ENCODE measurements around the gene EIF3B. TPM values are rescaled to one million over a fixed set of nuclear protein-coding genes. Genes with fewer than 3 reads are reported as not detected.

EIF3B gene
- total RNA-seq, 1 donor from 2014 or later, result 213 TPM

GRCh38 chr7:2357571-2357970 lies 2.9 kb downstream of the EIF3B start:
- no peak for DNase-seq (ENCODE audit: low read depth)
- peaks cover 20% of the 10 kb centered on the region for H3K36me3 ChIP-seq (ENCODE audit: insufficient read depth, low read length)
- H3K4me1 ChIP-seq (ENCODE audit: insufficient read depth, low read length), result peaks cover 17% of the 10 kb centered on the region
- peaks cover 3% of the 10 kb centered on the region for H3K36me3 Mint-ChIP-seq (ENCODE audit: low read depth, unreplicated experiment)
- no peaks in the 10 kb centered on the region for H3K27me3 Mint-ChIP-seq (ENCODE audit: low read depth, unreplicated experiment)
- H3K27ac Mint-ChIP-seq (ENCODE audit: unreplicated experiment), result no peak overlapping the region
- peak overlapping the region; percentile 89 for H3K4me2 ChIP-seq (ENCODE audit: low read length)
- H3K9ac ChIP-seq (ENCODE audit: low read length), result no peak overlapping the region
- H4K20me1 ChIP-seq (ENCODE audit: insufficient read depth, low read length), result peaks cover 72% of the 10 kb centered on the region
- no peak overlapping the region for H3K4me3 ChIP-seq (ENCODE audit: insufficient read depth, low read depth, low read length)
- no peak for FAIRE-seq
- H3K4me1 Mint-ChIP-seq (ENCODE audit: low read depth, unreplicated experiment), result peaks cover 17% of the 10 kb centered on the region
- H3K9me3 Mint-ChIP-seq (ENCODE audit: unreplicated experiment), result no peaks in the 10 kb centered on the region
- no peaks in the 10 kb centered on the region for H3K9me3 ChIP-seq (ENCODE audit: insufficient read depth, low read depth, low read length)
- H3K27ac ChIP-seq (ENCODE audit: low read depth, low read length), result no peak overlapping the region
- peak overlapping the region; percentile 94 for H3K4me3 Mint-ChIP-seq (ENCODE audit: unreplicated experiment)
- TF ChIP-seq CTCF (IDR thresholded peaks at IDR 0.05; ENCODE audit: insufficient read depth, low read depth, low read length) (no peak), EZH2 (IDR thresholded peaks at IDR 0.05; ENCODE audit: insufficient read depth, low read length) (no peak)
- no peak overlapping the region for H2AFZ ChIP-seq (ENCODE audit: low read depth, low read length)
- H3K27me3 ChIP-seq (ENCODE audit: insufficient read depth, low read length), result no peaks in the 10 kb centered on the region
- peaks cover 77% of the 10 kb centered on the region for H3K79me2 ChIP-seq (ENCODE audit: insufficient read depth, low read length)

GRCh38 chr7:2358968-2359527 lies 4.4 kb downstream of the EIF3B start:
- Histone ChIP-seq H3K79me2 (ENCODE audit: insufficient read depth, low read length) (peaks cover 84% of the 10 kb centered on the region), H3K4me3 (ENCODE audit: insufficient read depth, low read depth, low read length) (no peak overlapping the region), H4K20me1 (ENCODE audit: insufficient read depth, low read length) (peaks cover 85% of the 10 kb centered on the region), H3K9ac (ENCODE audit: low read length) (peak overlapping the region; percentile 13), H3K4me2 (ENCODE audit: low read length) (no peak overlapping the region), H3K27ac (ENCODE audit: low read depth, low read length) (no peak overlapping the region), H2AFZ (ENCODE audit: low read depth, low read length) (no peak overlapping the region), H3K9me3 (ENCODE audit: insufficient read depth, low read depth, low read length) (no peaks in the 10 kb centered on the region), H3K36me3 (ENCODE audit: insufficient read depth, low read length) (peaks cover 33% of the 10 kb centered on the region), H3K27me3 (ENCODE audit: insufficient read depth, low read length) (no peaks in the 10 kb centered on the region), H3K4me1 (ENCODE audit: insufficient read depth, low read length) (peaks cover 12% of the 10 kb centered on the region)
- peak overlapping the region; percentile 10 for H3K27ac Mint-ChIP-seq (ENCODE audit: unreplicated experiment)
- H3K4me3 Mint-ChIP-seq (ENCODE audit: unreplicated experiment), result no peak overlapping the region
- H3K9me3 Mint-ChIP-seq (ENCODE audit: unreplicated experiment), result no peaks in the 10 kb centered on the region
- FAIRE-seq (no peak), DNase-seq (ENCODE audit: low read depth) (no peak)
- no peaks in the 10 kb centered on the region for H3K27me3 Mint-ChIP-seq (ENCODE audit: low read depth, unreplicated experiment)
- peaks cover 7% of the 10 kb centered on the region for H3K36me3 Mint-ChIP-seq (ENCODE audit: low read depth, unreplicated experiment)
- no peak for TF ChIP-seq CTCF (IDR thresholded peaks at IDR 0.05; ENCODE audit: insufficient read depth, low read depth, low read length)
- no peak for TF ChIP-seq EZH2 (IDR thresholded peaks at IDR 0.05; ENCODE audit: insufficient read depth, low read length)
- H3K4me1 Mint-ChIP-seq (ENCODE audit: low read depth, unreplicated experiment), result peaks cover 17% of the 10 kb centered on the region

- no peak overlapping the region for H3K4me2 ChIP-seq (ENCODE audit: low read length)
- H3K36me3 ChIP-seq (ENCODE audit: insufficient read depth, low read length), result peaks cover 38% of the 10 kb centered on the region
- H3K27ac ChIP-seq (ENCODE audit: low read depth, low read length), result no peak overlapping the region
- Mint-ChIP-seq H3K9me3 (ENCODE audit: unreplicated experiment) (no peaks in the 10 kb centered on the region), H3K4me1 (ENCODE audit: low read depth, unreplicated experiment) (peaks cover 17% of the 10 kb centered on the region), H3K36me3 (ENCODE audit: low read depth, unreplicated experiment) (peaks cover 7% of the 10 kb centered on the region), H3K27me3 (ENCODE audit: low read depth, unreplicated experiment) (no peaks in the 10 kb centered on the region), H3K27ac (ENCODE audit: unreplicated experiment) (no peak overlapping the region), H3K4me3 (ENCODE audit: unreplicated experiment) (no peak overlapping the region)
- H3K4me1 ChIP-seq (ENCODE audit: insufficient read depth, low read length), result peaks cover 12% of the 10 kb centered on the region
- no peaks in the 10 kb centered on the region for H3K9me3 ChIP-seq (ENCODE audit: insufficient read depth, low read depth, low read length)
- H3K4me3 ChIP-seq (ENCODE audit: insufficient read depth, low read depth, low read length), result no peak overlapping the region
- no peaks in the 10 kb centered on the region for H3K27me3 ChIP-seq (ENCODE audit: insufficient read depth, low read length)
- DNase-seq (ENCODE audit: low read depth), result no peak
- peaks cover 90% of the 10 kb centered on the region for H4K20me1 ChIP-seq (ENCODE audit: insufficient read depth, low read length)
- FAIRE-seq, result no peak
- H2AFZ ChIP-seq (ENCODE audit: low read depth, low read length), result no peak overlapping the region
- H3K9ac ChIP-seq (ENCODE audit: low read length), result no peak overlapping the region
- no peak for TF ChIP-seq EZH2 (IDR thresholded peaks at IDR 0.05; ENCODE audit: insufficient read depth, low read length)
- TF ChIP-seq CTCF (IDR thresholded peaks at IDR 0.05; ENCODE audit: insufficient read depth, low read depth, low read length), result no peak
- peaks cover 88% of the 10 kb centered on the region for H3K79me2 ChIP-seq (ENCODE audit: insufficient read depth, low read length)
These were observed 5.0 kb downstream of the EIF3B start for GRCh38 chr7:2359610-2360009.
